ENCODE data around the gene PTPN1.
"Not testable (repeated sequence)": the region's sequence is repeated elsewhere in the genome, so short reads cannot be mapped to it uniquely, and the experiment has no call there.

The PTPN1 gene

GRCh38 chr20:50504231-50504823 lies 5.9 kb upstream of the PTPN1 start:
- no peaks in the 10 kb centered on the region for H3K9me3 ChIP-seq (ENCODE audit: insufficient read depth, low read depth, low read length)
- no peaks in the 10 kb centered on the region for H3K36me3 ChIP-seq (ENCODE audit: insufficient read depth, low read length)
- H3K27ac ChIP-seq (ENCODE audit: low read depth, low read length), result no peak overlapping the region
- peaks cover 8% of the 10 kb centered on the region for H3K4me1 ChIP-seq (ENCODE audit: insufficient read depth, low read length)
- no peaks in the 10 kb centered on the region for H3K27me3 ChIP-seq (ENCODE audit: insufficient read depth, low read length)
- no peak overlapping the region for H3K9ac ChIP-seq (ENCODE audit: low read depth, low read length)
- whole genome bisulfite sequencing, result 73% methylated on average over 4 of the region's 4 CpGs
- no peak overlapping the region for H3K4me3 ChIP-seq (ENCODE audit: low read length)

GRCh38 chr20:50506270-50506579 lies 4.0 kb upstream of the PTPN1 start:
- no peak overlapping the region for H3K9ac ChIP-seq (ENCODE audit: low read depth, low read length)
- H3K27me3 ChIP-seq (ENCODE audit: insufficient read depth, low read length), result no peaks in the 10 kb centered on the region
- H3K4me3 ChIP-seq (ENCODE audit: low read length), result no peak overlapping the region
- H3K36me3 ChIP-seq (ENCODE audit: insufficient read depth, low read length), result no peaks in the 10 kb centered on the region
- H3K27ac ChIP-seq (ENCODE audit: low read depth, low read length), result no peak overlapping the region
- H3K4me1 ChIP-seq (ENCODE audit: insufficient read depth, low read length), result peaks cover 13% of the 10 kb centered on the region
- no peaks in the 10 kb centered on the region for H3K9me3 ChIP-seq (ENCODE audit: insufficient read depth, low read depth, low read length)
- 81% methylated on average over 3 of the region's 3 CpGs for WGBS

- peaks cover 23% of the 10 kb centered on the region for H3K4me1 ChIP-seq (ENCODE audit: insufficient read depth, low read length)
- not testable (repeated sequence) for H3K9ac ChIP-seq (ENCODE audit: low read depth, low read length); H3K36me3 ChIP-seq (ENCODE audit: insufficient read depth, low read length); H3K4me3 ChIP-seq (ENCODE audit: low read length); H3K9me3 ChIP-seq (ENCODE audit: insufficient read depth, low read depth, low read length); H3K27me3 ChIP-seq (ENCODE audit: insufficient read depth, low read length); H3K27ac ChIP-seq (ENCODE audit: low read depth, low read length)
- WGBS, result 92% methylated on average over 4 of the region's 5 CpGs
Measured at GRCh38 chr20:50507745-50508144, 2.4 kb upstream of the PTPN1 start.

GRCh38 chr20:50508171-50508755 lies 1.9 kb upstream of the PTPN1 start:
- Histone ChIP-seq H3K9ac (ENCODE audit: low read depth, low read length) (no peak overlapping the region), H3K27ac (ENCODE audit: low read depth, low read length) (no peak overlapping the region), H3K4me3 (ENCODE audit: low read length) (no peak overlapping the region), H3K9me3 (ENCODE audit: insufficient read depth, low read depth, low read length) (no peaks in the 10 kb centered on the region), H3K27me3 (ENCODE audit: insufficient read depth, low read length) (no peaks in the 10 kb centered on the region), H3K36me3 (ENCODE audit: insufficient read depth, low read length) (no peaks in the 10 kb centered on the region), H3K4me1 (ENCODE audit: insufficient read depth, low read length) (peaks cover 23% of the 10 kb centered on the region)
- WGBS, result 82% methylated on average over 9 of the region's 9 CpGs

- 8% methylated on average over 30 of the region's 32 CpGs for WGBS
- H3K9ac ChIP-seq (ENCODE audit: low read depth, low read length), result peak overlapping the region; percentile 83
- no peaks in the 10 kb centered on the region for H3K9me3 ChIP-seq (ENCODE audit: insufficient read depth, low read depth, low read length)
- peak overlapping the region; percentile 88 for H3K4me3 ChIP-seq (ENCODE audit: low read length)
- H3K4me1 ChIP-seq (ENCODE audit: insufficient read depth, low read length), result peaks cover 16% of the 10 kb centered on the region
- peak overlapping the region; percentile 65; the same call in 1 of the 2 replicates for H3K27ac ChIP-seq (ENCODE audit: low read depth, low read length)
- no peaks in the 10 kb centered on the region for H3K27me3 ChIP-seq (ENCODE audit: insufficient read depth, low read length)
- H3K36me3 ChIP-seq (ENCODE audit: insufficient read depth, low read length), result no peaks in the 10 kb centered on the region
Measured at GRCh38 chr20:50510706-50511542, 741 bp downstream of the PTPN1 start.

GRCh38 chr20:50512323-50512722 lies 2.1 kb downstream of the PTPN1 start:
- WGBS, result 79% methylated on average over 1 of the region's 1 CpG
- H3K27me3 ChIP-seq (ENCODE audit: insufficient read depth, low read length), result no peaks in the 10 kb centered on the region
- H3K9ac ChIP-seq (ENCODE audit: low read depth, low read length), result no peak overlapping the region
- peaks cover 16% of the 10 kb centered on the region for H3K4me1 ChIP-seq (ENCODE audit: insufficient read depth, low read length)
- peak overlapping the region; percentile 7 for H3K4me3 ChIP-seq (ENCODE audit: low read length)
- no peak overlapping the region for H3K27ac ChIP-seq (ENCODE audit: low read depth, low read length)
- no peaks in the 10 kb centered on the region for H3K36me3 ChIP-seq (ENCODE audit: insufficient read depth, low read length)
- H3K9me3 ChIP-seq (ENCODE audit: insufficient read depth, low read depth, low read length), result no peaks in the 10 kb centered on the region

- WGBS, result 94% methylated on average over 3 of the region's 5 CpGs
- H3K9me3 ChIP-seq (ENCODE audit: insufficient read depth, low read depth, low read length), result no peaks in the 10 kb centered on the region
- no peak overlapping the region; the same call in 1 of the 2 replicates for H3K9ac ChIP-seq (ENCODE audit: low read depth, low read length)
- H3K27ac ChIP-seq (ENCODE audit: low read depth, low read length), result no peak overlapping the region
- peaks cover 16% of the 10 kb centered on the region for H3K4me1 ChIP-seq (ENCODE audit: insufficient read depth, low read length)
- H3K36me3 ChIP-seq (ENCODE audit: insufficient read depth, low read length), result no peaks in the 10 kb centered on the region
- H3K27me3 ChIP-seq (ENCODE audit: insufficient read depth, low read length), result no peaks in the 10 kb centered on the region
- no peak overlapping the region for H3K4me3 ChIP-seq (ENCODE audit: low read length)
Measured at GRCh38 chr20:50513169-50514034, 3.2 kb downstream of the PTPN1 start.

- Histone ChIP-seq H3K4me3 (ENCODE audit: low read length) (no peak overlapping the region), H3K4me1 (ENCODE audit: insufficient read depth, low read length) (peaks cover 16% of the 10 kb centered on the region)
Measured at GRCh38 chr20:50514035-50514337, 3.8 kb downstream of the PTPN1 start.

GRCh38 chr20:50514750-50515149 lies 4.6 kb downstream of the PTPN1 start:
- Histone ChIP-seq H3K36me3 (ENCODE audit: insufficient read depth, low read length) (no peaks in the 10 kb centered on the region), H3K27me3 (ENCODE audit: insufficient read depth, low read length) (no peaks in the 10 kb centered on the region), H3K9ac (ENCODE audit: low read depth, low read length) (no peak overlapping the region), H3K4me3 (ENCODE audit: low read length) (no peak overlapping the region), H3K4me1 (ENCODE audit: insufficient read depth, low read length) (peaks cover 12% of the 10 kb centered on the region), H3K9me3 (ENCODE audit: insufficient read depth, low read depth, low read length) (no peaks in the 10 kb centered on the region), H3K27ac (ENCODE audit: low read depth, low read length) (no peak overlapping the region)
- 91% methylated on average over 3 of the region's 3 CpGs for WGBS

More at GRCh38 chr20:50514035-50514337, 3.8 kb downstream of the PTPN1 start:
- no CpG with 5 or more reads among the region's 2 CpGs for WGBS
- H3K9me3 ChIP-seq (ENCODE audit: insufficient read depth, low read depth, low read length), result no peaks in the 10 kb centered on the region
- no peaks in the 10 kb centered on the region for H3K36me3 ChIP-seq (ENCODE audit: insufficient read depth, low read length)
- H3K27ac ChIP-seq (ENCODE audit: low read depth, low read length), result no peak overlapping the region
- H3K9ac ChIP-seq (ENCODE audit: low read depth, low read length), result no peak overlapping the region
- H3K27me3 ChIP-seq (ENCODE audit: insufficient read depth, low read length), result no peaks in the 10 kb centered on the region

GRCh38 chr20:50515471-50516106 lies 5.4 kb downstream of the PTPN1 start:
- Histone ChIP-seq H3K36me3 (ENCODE audit: insufficient read depth, low read length) (no peaks in the 10 kb centered on the region), H3K4me1 (ENCODE audit: insufficient read depth, low read length) (peaks cover 12% of the 10 kb centered on the region), H3K4me3 (ENCODE audit: low read length) (no peak overlapping the region), H3K27ac (ENCODE audit: low read depth, low read length) (no peak overlapping the region), H3K9ac (ENCODE audit: low read depth, low read length) (no peak overlapping the region), H3K9me3 (ENCODE audit: insufficient read depth, low read depth, low read length) (no peaks in the 10 kb centered on the region), H3K27me3 (ENCODE audit: insufficient read depth, low read length) (no peaks in the 10 kb centered on the region)
- no CpG with 5 or more reads among the region's 1 CpG for WGBS
